ENCODE results near the gene GPRASP3. TPM values are rescaled to one million over a fixed set of nuclear protein-coding genes. Genes with fewer than 3 reads are reported as not detected.

GPRASP3 gene
- total and polyA plus RNA-seq, 2 of the 4 experiments (the other 2 are of a cell fraction), result 2.2 to 8.1 TPM

DNA sequence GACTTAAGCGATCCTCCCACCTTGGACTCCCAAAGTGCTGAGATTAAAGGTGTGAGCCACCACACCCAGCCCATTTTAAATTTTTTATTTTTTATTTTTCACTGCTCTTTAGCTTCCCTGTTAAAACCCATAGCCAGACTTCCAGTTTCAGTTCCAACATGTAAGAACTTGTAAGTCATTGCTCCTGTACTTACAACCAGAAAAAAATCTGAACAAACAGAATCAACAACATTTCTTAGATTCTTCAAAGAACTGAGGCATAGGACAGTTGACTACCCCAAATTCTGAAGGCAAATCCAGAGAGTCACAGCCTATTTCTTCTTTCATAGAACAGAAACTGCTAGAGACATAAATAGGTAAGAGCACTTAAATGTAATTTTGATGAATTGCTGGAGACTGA lies 8.1 kb downstream of the GPRASP3 start:
- no peaks in the 10 kb centered on the region for H4K20me1 ChIP-seq (ENCODE audit: insufficient read depth, low read length)
- no TSS peak for BruUV-seq (replicated peaks)
- H3K14ac ChIP-seq (replicated peaks; ENCODE audit: low read depth, low read length), result no peak overlapping the region
- no peak overlapping the region for H4K91ac ChIP-seq (ENCODE audit: insufficient read depth, low read depth, low read length)
- H3K4me2 ChIP-seq (ENCODE audit: low read depth, low read length), result no peak overlapping the region
- no peak overlapping the region for H2BK5ac ChIP-seq (ENCODE audit: low read depth, low read length, poor library complexity, severe bottlenecking)
- H3K18ac ChIP-seq (ENCODE audit: low read depth, low read length), result no peak overlapping the region
- WGBS, 2 experiments (ENCODE audit: extremely low coverage in 2 of 2, insufficient read length in 1 of 2), result no CpG with 5 or more reads among the region's 1 CpG
- no peak for TF ChIP-seq NFE2L2 (IDR thresholded peaks at IDR 0.05; ENCODE audit: low read depth, low read length)
- TF ChIP-seq, protein P1, sequence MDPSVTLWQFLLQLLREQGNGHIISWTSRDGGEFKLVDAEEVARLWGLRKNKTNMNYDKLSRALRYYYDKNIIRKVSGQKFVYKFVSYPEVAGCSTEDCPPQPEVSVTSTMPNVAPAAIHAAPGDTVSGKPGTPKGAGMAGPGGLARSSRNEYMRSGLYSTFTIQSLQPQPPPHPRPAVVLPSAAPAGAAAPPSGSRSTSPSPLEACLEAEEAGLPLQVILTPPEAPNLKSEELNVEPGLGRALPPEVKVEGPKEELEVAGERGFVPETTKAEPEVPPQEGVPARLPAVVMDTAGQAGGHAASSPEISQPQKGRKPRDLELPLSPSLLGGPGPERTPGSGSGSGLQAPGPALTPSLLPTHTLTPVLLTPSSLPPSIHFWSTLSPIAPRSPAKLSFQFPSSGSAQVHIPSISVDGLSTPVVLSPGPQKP (IDR thresholded peaks at IDR 0.05; ENCODE audit: borderline replicate concordance, low read depth, low read length), result no peak
- TF ChIP-seq BHLHE40 (IDR thresholded peaks at IDR 0.05; ENCODE audit: low read depth, low read length), result no peak
- TF ChIP-seq RCOR1 (IDR thresholded peaks at IDR 0.05; ENCODE audit: insufficient replicate concordance, low read length), result no peak
- TF ChIP-seq MAZ (IDR thresholded peaks at IDR 0.05; ENCODE audit: borderline replicate concordance, low read depth, low read length), result no peak
- no peak for TF ChIP-seq RAD21 (IDR thresholded peaks at IDR 0.05; ENCODE audit: low read length)
- TF ChIP-seq SMC3 (IDR thresholded peaks at IDR 0.05; ENCODE audit: low read depth, low read length), result no peak
- TF ChIP-seq POLR2A (IDR thresholded peaks at IDR 0.05; ENCODE audit: low read depth, low read length), result no peak
- TF ChIP-seq MAFK (IDR thresholded peaks at IDR 0.05; ENCODE audit: low read depth, low read length), result no peak
- TF ChIP-seq, protein P2, sequence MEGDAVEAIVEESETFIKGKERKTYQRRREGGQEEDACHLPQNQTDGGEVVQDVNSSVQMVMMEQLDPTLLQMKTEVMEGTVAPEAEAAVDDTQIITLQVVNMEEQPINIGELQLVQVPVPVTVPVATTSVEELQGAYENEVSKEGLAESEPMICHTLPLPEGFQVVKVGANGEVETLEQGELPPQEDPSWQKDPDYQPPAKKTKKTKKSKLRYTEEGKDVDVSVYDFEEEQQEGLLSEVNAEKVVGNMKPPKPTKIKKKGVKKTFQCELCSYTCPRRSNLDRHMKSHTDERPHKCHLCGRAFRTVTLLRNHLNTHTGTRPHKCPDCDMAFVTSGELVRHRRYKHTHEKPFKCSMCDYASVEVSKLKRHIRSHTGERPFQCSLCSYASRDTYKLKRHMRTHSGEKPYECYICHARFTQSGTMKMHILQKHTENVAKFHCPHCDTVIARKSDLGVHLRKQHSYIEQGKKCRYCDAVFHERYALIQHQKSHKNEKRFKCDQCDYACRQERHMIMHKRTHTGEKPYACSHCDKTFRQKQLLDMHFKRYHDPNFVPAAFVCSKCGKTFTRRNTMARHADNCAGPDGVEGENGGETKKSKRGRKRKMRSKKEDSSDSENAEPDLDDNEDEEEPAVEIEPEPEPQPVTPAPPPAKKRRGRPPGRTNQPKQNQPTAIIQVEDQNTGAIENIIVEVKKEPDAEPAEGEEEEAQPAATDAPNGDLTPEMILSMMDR (conservative IDR thresholded peaks at IDR 0.05; ENCODE audit: low read depth, low read length), result no peak
- no peak for TF ChIP-seq FOS (IDR thresholded peaks at IDR 0.05; ENCODE audit: low read depth, low read length)
- H2BK20ac ChIP-seq (ENCODE audit: low read depth, low read length), result no peak overlapping the region
- no peak overlapping the region for H3K9ac ChIP-seq (ENCODE audit: low read depth, low read length)
- H2BK120ac ChIP-seq (ENCODE audit: low read depth, low read length), result no peak overlapping the region
- no peak overlapping the region for H3K56ac ChIP-seq (ENCODE audit: extremely low read depth, insufficient read depth, low read length)
- H2BK15ac ChIP-seq (ENCODE audit: low read depth, low read length), result no peak overlapping the region
- peaks cover 2% of the 10 kb centered on the region; the same call in 1 of the 2 replicates for H3K27me3 ChIP-seq (ENCODE audit: control insufficient read depth, insufficient read depth, low read length)
- ChIA-PET CTCF (no interaction called here), POLR2A (ENCODE audit: unreplicated experiment) (no interaction called here)
- H3K79me1 ChIP-seq (ENCODE audit: low read depth in 1 of 2, low read length in 2 of 2), result no peaks in the 10 kb centered on the region
- no peaks in the 10 kb centered on the region for H3K9me1 ChIP-seq (ENCODE audit: insufficient read depth, low read length)
- H3K23ac ChIP-seq (ENCODE audit: low read depth, low read length), result no peak overlapping the region
- H3K4me1 ChIP-seq (ENCODE audit: control insufficient read depth, insufficient read depth, low read length), result no peaks in the 10 kb centered on the region
- in situ Hi-C loops (cut with MboI; ENCODE audit: low sequenced_read_pairs) (no loop called here), intact Hi-C loops (cut with micrococcal nuclease) (no loop called here), dilution Hi-C loops (cut with HindIII; ENCODE audit: low sequenced_read_pairs, unreplicated experiment) (no loop called here)
- H4K5ac ChIP-seq (ENCODE audit: low read depth, low read length), result no peak overlapping the region
- H2AK9ac ChIP-seq (replicated peaks; ENCODE audit: low read depth, low read length, poor library complexity), result no peak overlapping the region
- H3K9me3 ChIP-seq (ENCODE audit: control insufficient read depth, insufficient read depth, low read length), result no peaks in the 10 kb centered on the region
- H4K8ac ChIP-seq (ENCODE audit: low read depth in 2 of 2, low read length in 2 of 2), result no peak overlapping the region
- no peak overlapping the region for H3K27ac ChIP-seq (ENCODE audit: insufficient read depth, low read length)
- H2AFZ ChIP-seq (replicated peaks; ENCODE audit: low read length, poor library complexity), result no peak overlapping the region
- DNase-seq (no peak), ATAC-seq (ENCODE audit: low read depth) (no peak)
- H3K4ac ChIP-seq (ENCODE audit: low read depth, low read length), result no peak overlapping the region
- H3K36me3 ChIP-seq (ENCODE audit: control insufficient read depth, insufficient read depth, low read length), result no peaks in the 10 kb centered on the region
- no peak overlapping the region for H2AK5ac ChIP-seq (ENCODE audit: low read depth, low read length)
- H3K4me3 ChIP-seq (ENCODE audit: insufficient read depth, low read depth, low read length), result no peak overlapping the region
